NCI-H128 (cell line): Measurements from ENCODE around the gene MARVELD1.
"Not testable (repeated sequence)": the region's sequence is repeated elsewhere in the genome, so short reads cannot be mapped to it uniquely, and the experiment has no call there.

Experiments
- DNase-seq: peaks from one replicate; lab custom pipeline; 2025; ENCODE audit not compliant: unreplicated experiment; lab: John Stamatoyannopoulos, UW

Gene MARVELD1

DNA sequence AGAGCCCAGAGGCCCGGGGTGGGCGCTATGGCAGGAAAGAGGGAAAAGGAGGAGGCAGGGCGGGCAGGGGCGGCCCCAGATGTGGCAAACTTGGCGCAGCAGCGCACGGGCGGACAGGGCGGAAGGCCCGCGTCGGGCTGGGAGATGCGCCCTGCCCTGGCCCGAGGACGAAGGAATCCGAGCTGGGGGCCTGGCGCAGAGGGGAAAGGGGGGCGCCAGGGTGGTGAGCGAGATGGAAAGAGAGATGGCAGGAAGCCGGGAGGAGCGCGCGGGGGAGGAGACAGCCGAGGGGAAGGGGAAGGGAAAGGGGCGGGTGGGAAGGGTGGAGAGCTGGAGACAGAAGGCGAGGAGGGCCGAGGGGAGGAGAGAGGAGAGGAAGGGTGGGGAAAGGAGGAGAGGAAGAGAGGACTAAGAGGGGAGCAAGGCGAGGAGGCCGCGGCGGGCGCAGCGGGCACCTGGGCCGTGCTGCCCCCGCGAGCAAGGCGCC is at the start of gene MARVELD1:
Gene MARVELD1 (plus strand): TSS at position 392 of the 487 bp plus-strand sequence. CDS start 147 bp downstream, outside the sequence.
- DNase-seq = no peak

GRCh38 chr10:97664282-97664850 is 49.2 kb upstream of the MARVELD1 start:
- DNase-seq = no peak

- DNase-seq = no peak
These were observed 46.5 kb upstream of the MARVELD1 start for GRCh38 chr10:97666992-97667391.

DNA sequence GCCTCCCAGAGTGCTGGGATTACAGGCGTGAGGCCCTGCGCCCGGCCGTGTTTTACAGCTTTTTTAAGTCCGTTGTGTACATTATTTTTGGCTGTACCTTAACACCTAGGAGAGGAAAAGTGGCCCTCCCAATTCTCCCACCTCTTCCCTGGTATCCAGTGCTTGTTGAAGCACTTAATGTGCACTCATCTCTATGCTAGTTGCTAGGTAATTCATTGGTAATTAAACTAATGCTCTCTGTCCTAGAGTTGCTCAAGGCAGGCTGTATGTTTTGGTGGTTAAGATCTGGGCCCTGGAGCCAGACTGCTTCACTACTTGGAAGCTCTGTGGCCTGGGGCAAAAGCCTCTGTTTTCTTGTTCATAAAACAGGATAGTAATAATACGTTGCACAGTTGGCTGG is 46.1 kb upstream of the MARVELD1 start:
- no peak for DNase-seq

DNA sequence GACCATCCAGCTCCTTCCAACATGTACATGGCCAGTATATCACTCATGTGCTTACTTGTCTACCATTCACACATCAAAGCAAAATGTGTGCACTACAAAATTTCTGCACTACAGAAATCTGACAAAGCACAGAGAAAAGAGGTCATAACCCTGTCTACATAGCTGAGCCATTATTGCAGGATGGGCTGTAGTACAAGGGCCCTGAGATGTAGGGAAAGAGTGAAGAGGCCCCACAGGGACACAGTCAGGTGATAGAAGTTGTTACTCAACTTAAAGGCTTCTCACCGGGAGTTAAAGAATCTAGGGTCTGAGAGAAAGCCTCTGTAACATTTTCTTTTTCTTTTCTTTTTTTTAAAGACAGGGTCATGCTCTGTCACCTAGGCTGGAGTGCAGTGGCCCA is 44.0 kb upstream of the MARVELD1 start:
- DNase-seq = no peak

DNA sequence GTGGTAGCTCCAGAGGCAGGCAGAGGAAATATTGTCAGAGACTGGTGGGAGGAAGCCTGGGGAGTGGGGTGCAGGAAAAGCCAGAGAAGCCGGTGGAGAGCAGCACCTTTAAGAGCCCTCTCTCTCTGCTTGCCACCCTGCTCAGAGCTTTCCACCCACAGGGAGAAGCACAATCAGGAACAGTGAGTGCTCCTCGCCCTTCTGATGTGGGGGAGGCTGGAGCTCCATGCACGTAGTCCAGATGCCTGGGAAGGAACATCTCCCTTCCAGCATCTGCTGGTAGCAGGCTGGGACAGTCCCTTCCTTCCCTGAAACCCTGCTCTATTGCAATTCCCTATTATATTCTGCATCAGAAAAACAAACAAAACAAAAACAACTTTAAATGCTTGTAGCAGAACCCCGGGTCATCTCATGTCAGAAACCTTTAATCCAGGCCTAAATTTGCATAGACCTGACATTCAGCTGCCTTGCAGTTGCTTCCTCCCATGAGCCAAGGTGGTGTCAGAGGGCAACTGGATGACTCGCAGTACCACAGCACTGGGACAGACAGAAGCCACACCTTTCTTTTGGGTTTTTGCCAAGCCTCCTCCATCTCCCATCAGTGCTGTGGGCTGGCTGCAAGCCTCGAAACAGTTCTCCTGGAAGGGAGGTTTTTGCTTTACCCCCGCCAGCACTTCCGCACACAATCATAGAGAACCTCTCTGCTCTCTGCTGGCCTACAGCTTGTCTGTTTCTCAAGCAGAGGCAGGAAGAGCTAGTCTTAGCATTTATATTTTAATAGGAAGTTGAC is 39.6 kb upstream of the MARVELD1 start:
- DNase-seq = no peak

GRCh38 chr10:97675222-97675621 is 38.3 kb upstream of the MARVELD1 start:
- DNase-seq = no peak

DNA sequence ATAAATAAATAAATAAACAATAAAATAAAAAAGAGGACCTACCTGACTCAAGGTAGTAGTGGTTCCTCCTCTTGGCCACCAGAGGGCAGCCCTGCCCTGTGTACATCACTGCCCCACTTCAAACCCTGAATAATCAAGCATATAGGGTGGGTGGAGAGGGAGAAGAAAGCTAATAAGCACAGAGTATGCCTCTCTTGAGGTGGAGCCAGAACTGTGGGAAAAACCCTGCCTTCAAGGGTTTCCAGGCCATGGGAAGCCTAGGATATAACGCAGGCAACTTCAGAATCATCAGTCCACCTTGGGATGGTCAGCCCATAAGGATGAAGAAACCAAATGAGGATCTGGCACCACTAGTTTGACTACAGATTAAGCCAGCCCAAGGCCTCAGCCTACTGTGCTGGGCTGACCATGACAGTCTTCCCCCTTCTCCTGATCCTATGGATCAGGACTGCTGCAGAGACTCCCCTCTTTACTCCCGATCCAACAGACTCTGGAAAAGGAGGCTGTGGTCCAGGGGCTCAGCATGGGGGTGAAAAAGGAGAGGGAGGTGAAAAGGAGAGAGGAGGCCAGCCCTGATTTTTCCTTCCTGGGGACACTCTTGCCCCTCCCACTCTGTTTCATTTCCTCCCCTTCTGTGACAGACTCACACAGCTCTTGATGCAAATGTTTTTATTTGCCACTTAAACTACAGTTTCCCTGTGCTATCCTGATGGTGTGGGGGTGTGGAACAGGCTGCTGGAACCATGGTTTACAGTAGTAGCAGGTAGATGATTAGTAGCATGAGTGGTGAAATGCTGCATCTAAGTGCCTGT is 36.6 kb upstream of the MARVELD1 start:
- peak; percentile 8 for DNase-seq

GRCh38 chr10:97679594-97679993 is 33.9 kb upstream of the MARVELD1 start:
- DNase-seq = no peak

DNA sequence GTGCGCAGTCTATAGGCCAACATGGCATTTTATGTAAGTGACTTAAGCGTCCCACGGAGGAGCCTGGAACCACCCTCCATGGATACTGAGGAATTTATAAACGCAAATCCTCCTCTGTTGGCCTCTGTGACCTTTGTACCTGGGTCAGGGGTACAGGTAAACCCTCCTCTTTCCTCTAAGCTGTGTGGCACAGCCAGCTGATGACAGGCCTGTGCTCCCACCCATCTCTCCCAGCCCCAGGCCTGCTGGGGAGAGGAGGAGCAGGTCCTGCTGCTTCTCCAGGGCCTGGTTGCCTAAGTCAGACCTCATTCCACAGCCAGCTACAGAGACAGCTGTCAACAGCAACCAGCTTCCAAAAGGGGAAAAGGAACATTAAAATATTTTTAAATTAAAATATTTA is 31.5 kb upstream of the MARVELD1 start:
- no peak for DNase-seq

DNA sequence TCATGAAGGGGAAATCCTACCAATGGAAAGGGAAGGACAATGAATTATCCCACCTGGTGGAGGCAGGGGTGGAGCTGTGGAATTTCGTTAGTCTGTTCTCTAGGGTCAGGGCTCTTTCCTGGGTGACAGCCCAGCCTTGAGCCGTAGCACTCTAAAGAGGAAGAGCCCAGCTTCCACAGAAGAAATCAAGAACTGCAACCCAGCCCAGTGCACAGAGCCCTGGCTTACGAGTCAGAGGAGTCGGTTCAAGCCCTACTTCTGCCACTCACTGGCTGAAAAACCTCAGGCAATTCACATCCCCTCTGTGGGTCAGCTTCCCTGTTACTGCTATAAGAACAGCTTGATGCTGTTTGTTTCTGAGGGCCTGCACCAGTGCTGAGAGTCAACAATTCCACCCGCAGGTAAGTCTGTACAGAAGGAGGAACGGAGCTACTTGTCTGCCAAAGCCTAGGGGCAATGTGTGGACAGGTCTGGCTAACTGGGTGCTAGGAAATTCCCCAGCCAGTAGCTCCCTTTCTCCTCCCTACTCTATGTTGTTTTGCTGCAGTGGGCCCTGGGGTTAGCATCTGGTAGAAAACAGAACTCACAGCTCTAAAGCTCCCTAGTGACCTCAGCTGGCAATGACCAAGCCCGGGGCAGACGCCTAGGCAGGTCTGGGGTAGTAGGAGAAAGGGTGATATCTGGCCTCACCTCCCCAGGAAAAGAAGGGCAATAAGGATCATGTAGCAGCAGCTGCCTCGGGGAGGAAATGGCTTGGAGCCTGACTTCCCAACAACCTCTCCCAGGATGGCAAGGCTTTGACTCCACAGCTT is 29.8 kb upstream of the MARVELD1 start:
- DNase-seq = no peak

DNA sequence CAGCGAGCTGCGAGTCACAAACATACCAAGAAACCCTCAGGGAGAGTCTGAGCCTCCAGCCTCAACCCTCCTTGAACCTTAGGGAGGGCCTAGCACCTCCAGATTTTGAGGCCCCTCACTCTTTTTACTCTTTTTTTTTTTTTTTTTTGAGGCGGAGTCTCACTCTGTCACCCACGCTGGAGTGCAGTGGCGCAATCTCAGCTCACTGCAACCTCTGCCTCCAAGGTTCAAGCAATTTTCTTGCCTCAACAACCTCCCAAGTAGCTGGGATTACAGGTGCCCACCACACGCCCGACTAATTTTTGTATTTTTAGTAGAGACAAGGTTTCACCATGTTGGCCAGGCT is 29.2 kb upstream of the MARVELD1 start:
- not testable (repeated sequence) for DNase-seq

- DNase-seq = no peak
These were observed 28.6 kb upstream of the MARVELD1 start for GRCh38 chr10:97684866-97685394.

GRCh38 chr10:97685395-97685958 is 28.1 kb upstream of the MARVELD1 start:
- no peak for DNase-seq

DNA sequence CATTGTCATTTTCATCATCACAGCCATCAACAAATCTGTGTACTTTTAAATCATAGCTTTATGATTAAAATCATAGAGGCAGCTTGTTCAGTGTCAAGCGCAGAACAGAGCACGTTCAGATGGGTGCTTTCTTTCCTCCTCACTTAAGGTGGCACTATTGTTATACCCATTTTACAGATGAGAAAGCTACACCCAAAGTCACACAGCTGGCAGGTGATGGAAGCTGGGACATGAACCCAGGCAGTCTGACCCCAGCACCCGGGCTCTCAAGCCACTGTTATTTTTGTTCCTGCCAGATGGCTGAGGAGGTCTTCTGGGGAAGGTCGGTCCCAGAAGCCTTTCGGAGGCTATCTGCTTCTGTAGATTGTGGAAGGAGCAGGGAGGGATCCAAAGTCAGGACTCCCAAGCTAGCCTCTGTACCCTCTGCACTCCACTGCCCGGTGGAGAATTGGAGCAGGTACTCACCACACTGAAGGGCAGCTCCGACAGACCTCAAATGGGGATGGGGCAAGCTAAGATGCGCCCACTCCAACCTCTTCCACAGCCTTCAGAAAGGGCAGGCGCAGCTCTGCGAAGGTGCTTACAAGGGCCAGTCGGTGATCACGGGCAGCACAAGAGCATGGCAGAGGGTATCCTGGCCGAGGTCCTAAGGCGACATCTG is 27.1 kb upstream of the MARVELD1 start:
- no peak for DNase-seq

GRCh38 chr10:97686962-97687784 is 26.4 kb upstream of the MARVELD1 start, which contains the start of gene AVPI1:
Gene AVPI1, minus strand, starts transcription at chr10:97687241. Its CDS starts 7,336 bp downstream, at chr10:97679905.
- peak; percentile 85 for DNase-seq

DNA sequence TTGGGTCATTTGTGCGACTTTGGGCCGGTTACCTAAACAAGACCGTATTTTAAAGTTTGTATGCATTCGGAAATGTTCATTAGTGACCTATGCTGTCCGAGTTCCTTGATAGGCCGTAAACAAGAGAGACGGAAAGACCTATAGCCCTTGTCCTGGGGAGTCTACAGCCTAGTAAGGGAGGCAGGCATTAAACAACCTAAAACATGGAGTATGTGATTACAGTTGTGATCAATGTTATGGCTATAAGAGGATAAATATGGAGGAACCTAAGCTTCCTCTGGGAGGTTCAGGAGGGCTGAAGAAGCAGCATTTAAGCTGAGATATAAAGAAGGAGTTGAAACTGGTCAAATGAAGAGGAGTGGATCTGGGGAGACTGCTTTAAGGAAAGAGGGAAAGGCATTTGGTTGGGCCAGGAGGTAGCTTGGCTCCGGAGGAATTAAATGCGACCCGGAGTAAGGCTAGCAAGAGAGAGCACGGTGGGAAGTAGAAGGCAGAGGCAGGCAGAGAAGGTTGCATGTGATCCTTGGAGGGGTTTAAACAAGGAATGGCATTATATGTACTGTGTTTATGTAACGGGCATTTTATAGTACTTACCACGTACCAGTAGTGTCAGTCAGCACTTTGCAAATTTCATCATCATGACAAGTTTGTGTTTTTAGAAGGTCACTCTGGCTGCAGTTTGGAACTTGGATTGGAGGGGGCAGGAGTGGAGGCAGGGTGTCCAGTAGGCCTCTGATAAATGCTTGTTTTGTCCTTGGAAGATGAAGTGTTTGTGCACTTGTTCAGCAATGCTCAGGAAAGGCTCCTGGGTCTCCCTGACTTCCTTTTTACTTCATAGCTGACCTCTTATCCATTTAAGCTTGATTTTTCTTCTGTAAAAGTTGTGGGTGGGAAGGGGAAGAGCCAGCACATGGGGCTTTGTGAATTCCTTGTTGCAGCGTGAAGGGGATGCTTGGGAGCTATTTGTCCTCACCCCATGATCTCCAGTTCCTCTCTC is 25.4 kb upstream of the MARVELD1 start:
- no peak for DNase-seq

DNA sequence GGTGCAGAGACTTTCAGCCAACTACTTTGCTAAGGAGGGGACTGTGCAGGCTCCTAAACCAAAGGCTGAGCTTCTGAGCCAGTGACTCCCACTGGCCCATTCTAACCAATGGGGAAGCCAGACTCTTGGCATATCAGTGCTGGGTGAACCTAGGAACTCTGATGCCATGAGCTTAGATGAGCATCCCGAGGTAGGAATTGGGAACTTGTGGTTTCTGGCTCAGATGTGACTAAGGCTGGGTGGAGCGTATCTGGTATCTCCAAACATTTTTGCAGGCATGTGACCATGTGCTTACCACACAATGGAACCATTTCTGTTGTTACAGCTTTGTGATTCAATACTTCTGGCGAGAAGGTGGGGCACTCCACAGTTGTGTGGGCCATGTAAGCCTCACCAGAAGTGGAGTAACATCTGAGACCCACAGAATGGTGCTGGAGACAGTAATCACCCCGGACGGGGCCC is 23.9 kb upstream of the MARVELD1 start:
- DNase-seq = no peak
